ENCODE results near the gene KIF4A. TPM values are rescaled to one million over a fixed set of nuclear protein-coding genes. Genes with fewer than 3 reads are reported as not detected.

The KIF4A gene
- total RNA-seq, 1 experiment from 2014 or later, result 36.2 TPM

- TF ChIP-seq IRF2 (CRISPR knock-in tag; IDR thresholded peaks at IDR 0.05; ENCODE audit: borderline replicate concordance, low read depth), result no peak
- no peaks in the 10 kb centered on the region for H3K9me3 Mint-ChIP-seq
- H3K36me3 Mint-ChIP-seq, result peaks cover 13% of the 10 kb centered on the region
- H3K4me1 Mint-ChIP-seq, result peaks cover 12% of the 10 kb centered on the region
- H3K27ac Mint-ChIP-seq, result no peak overlapping the region
- CTCF ChIA-PET, result no interaction called here
- ATAC-seq (no peak), DNase-seq (ENCODE audit: low spot score) (no peak)
- H3K4me3 Mint-ChIP-seq, result peak overlapping the region; percentile 16
- no peaks in the 10 kb centered on the region for H3K27me3 Mint-ChIP-seq (ENCODE audit: low read depth)
- POLR2A ChIA-PET, result no interaction called here
Observed at GRCh38 chrX:70292788-70293187, 2.9 kb downstream of the KIF4A start.

- Mint-ChIP-seq H3K9me3 (no peaks in the 10 kb centered on the region), H3K4me1 (peaks cover 12% of the 10 kb centered on the region), H3K27ac (no peak overlapping the region), H3K4me3 (no peak overlapping the region), H3K36me3 (peaks cover 13% of the 10 kb centered on the region), H3K27me3 (ENCODE audit: low read depth) (no peaks in the 10 kb centered on the region)
- no peak for DNase-seq (ENCODE audit: low spot score)
- CTCF ChIA-PET, result no interaction called here
- POLR2A ChIA-PET, result no interaction called here
- TF ChIP-seq HMGXB4 (CRISPR knock-in tag; IDR thresholded peaks at IDR 0.05), result no peak
- ATAC-seq, result no peak
Observed at GRCh38 chrX:70293621-70294020, 3.7 kb downstream of the KIF4A start.

DNA sequence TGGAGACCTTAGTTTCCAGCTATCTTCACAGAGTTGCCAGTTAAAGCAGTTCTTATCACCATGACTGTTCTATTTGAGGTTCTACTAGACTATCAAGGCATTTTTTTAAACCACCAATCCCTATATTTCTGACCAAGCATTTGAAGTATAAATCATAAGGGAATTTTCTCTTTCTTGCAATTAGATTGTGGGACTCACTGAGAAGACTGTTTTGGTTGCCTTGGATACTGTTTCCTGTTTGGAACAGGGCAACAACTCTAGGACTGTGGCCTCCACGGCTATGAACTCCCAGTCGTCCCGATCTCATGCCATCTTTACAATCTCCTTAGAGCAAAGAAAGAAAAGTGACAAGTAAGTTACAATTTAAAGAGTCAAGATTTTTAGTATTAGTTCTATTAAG is 11.8 kb downstream of the KIF4A start:
- DNase-seq (ENCODE audit: low spot score), result no peak
- ChIA-PET CTCF (no interaction called here), POLR2A (no interaction called here)
- no peak for ATAC-seq
- no peaks in the 10 kb centered on the region for H3K4me1 Mint-ChIP-seq
- peaks cover 53% of the 10 kb centered on the region for H3K36me3 Mint-ChIP-seq
- H3K27me3 Mint-ChIP-seq (ENCODE audit: low read depth), result no peaks in the 10 kb centered on the region
- H3K27ac Mint-ChIP-seq, result no peak overlapping the region
- TF ChIP-seq MLX (CRISPR knock-in tag; IDR thresholded peaks at IDR 0.05), result no peak
- no peak for TF ChIP-seq TCF7 (CRISPR knock-in tag; IDR thresholded peaks at IDR 0.05; ENCODE audit: low read depth)
- no peak for TF ChIP-seq ZNF671 (CRISPR knock-in tag; IDR thresholded peaks at IDR 0.05)
- no peak for TF ChIP-seq ZNF232 (CRISPR knock-in tag; IDR thresholded peaks at IDR 0.05)
- TF ChIP-seq, protein P1, sequence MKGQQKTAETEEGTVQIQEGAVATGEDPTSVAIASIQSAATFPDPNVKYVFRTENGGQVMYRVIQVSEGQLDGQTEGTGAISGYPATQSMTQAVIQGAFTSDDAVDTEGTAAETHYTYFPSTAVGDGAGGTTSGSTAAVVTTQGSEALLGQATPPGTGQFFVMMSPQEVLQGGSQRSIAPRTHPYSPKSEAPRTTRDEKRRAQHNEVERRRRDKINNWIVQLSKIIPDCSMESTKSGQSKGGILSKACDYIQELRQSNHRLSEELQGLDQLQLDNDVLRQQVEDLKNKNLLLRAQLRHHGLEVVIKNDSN (CRISPR knock-in tag; IDR thresholded peaks at IDR 0.05), result no peak
- no peak for TF ChIP-seq NR1H2 (CRISPR knock-in tag; IDR thresholded peaks at IDR 0.05)
- no peak for TF ChIP-seq ZNF138 (CRISPR knock-in tag; conservative IDR thresholded peaks at IDR 0.05)
- no peak overlapping the region for H3K4me3 Mint-ChIP-seq
- no peaks in the 10 kb centered on the region for H3K9me3 Mint-ChIP-seq

DNA sequence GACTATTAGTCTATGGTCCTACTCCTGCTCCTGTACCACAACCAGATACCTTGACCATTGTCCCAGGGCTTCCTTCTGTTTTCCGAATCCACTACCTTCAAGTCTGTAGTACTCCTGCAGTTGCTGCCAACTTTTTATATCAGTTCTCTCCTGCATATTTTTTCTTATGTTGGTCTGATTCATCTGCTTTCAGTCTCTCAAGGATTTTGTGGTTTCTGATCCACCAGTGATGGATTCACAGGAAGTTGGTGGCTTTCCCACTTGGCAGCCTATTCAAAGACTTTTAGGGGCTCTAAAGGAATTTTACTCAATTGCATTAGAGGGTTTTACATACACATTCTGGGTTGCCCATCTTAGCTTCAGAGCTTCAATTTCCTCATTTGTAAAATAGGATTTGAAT is 23.6 kb downstream of the KIF4A start:
- Mint-ChIP-seq H3K4me3 (no peak overlapping the region), H3K9me3 (no peaks in the 10 kb centered on the region), H3K27me3 (ENCODE audit: low read depth) (no peaks in the 10 kb centered on the region), H3K36me3 (peaks cover 28% of the 10 kb centered on the region), H3K27ac (no peak overlapping the region), H3K4me1 (0 out of 2 replicates have a peak, but pooled peaks cover 3% of the 10 kb centered on the region)
- ChIA-PET CTCF (no interaction called here), POLR2A (no interaction called here)
- ATAC-seq, result no peak
- TF ChIP-seq, protein P2, sequence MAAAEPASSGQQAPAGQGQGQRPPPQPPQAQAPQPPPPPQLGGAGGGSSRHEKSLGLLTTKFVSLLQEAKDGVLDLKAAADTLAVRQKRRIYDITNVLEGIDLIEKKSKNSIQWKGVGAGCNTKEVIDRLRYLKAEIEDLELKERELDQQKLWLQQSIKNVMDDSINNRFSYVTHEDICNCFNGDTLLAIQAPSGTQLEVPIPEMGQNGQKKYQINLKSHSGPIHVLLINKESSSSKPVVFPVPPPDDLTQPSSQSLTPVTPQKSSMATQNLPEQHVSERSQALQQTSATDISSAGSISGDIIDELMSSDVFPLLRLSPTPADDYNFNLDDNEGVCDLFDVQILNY (CRISPR knock-in tag; IDR thresholded peaks at IDR 0.05), result no peak
- TF ChIP-seq MXD4 (CRISPR knock-in tag; IDR thresholded peaks at IDR 0.05; ENCODE audit: borderline replicate concordance) (no peak), ZNF219 (CRISPR knock-in tag; IDR thresholded peaks at IDR 0.05; ENCODE audit: borderline replicate concordance) (no peak), ZNF671 (CRISPR knock-in tag; IDR thresholded peaks at IDR 0.05) (no peak), ATF1 (CRISPR knock-in tag; IDR thresholded peaks at IDR 0.05) (no peak), ATF2 (CRISPR knock-in tag; IDR thresholded peaks at IDR 0.05; ENCODE audit: borderline replicate concordance, low read depth) (no peak), ZNF138 (CRISPR knock-in tag; conservative IDR thresholded peaks at IDR 0.05) (no peak), CTCF (IDR thresholded peaks at IDR 0.05) (no peak)
- TF ChIP-seq, protein P3, sequence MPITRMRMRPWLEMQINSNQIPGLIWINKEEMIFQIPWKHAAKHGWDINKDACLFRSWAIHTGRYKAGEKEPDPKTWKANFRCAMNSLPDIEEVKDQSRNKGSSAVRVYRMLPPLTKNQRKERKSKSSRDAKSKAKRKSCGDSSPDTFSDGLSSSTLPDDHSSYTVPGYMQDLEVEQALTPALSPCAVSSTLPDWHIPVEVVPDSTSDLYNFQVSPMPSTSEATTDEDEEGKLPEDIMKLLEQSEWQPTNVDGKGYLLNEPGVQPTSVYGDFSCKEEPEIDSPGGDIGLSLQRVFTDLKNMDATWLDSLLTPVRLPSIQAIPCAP (CRISPR knock-in tag; IDR thresholded peaks at IDR 0.05), result no peak
- no peak for DNase-seq (ENCODE audit: low spot score)
